Activated CD8-positive, alpha-beta memory T cell treated with anti-CD3 and anti-CD28 coated beads, Interleukin-2, amount 50 U/mL, for 1 hour (primary cell): ENCODE measurements around the gene GRID1.
"Not testable (repeated sequence)": the region's sequence is repeated elsewhere in the genome, so short reads cannot be mapped to it uniquely, and the experiment has no call there.

Experiments
- DNase-seq: peaks from one replicate; pipeline ENCODE4 v3.0.0-alpha.2; 2020; ENCODE audit errors: extremely low read depth

Gene GRID1

DNA sequence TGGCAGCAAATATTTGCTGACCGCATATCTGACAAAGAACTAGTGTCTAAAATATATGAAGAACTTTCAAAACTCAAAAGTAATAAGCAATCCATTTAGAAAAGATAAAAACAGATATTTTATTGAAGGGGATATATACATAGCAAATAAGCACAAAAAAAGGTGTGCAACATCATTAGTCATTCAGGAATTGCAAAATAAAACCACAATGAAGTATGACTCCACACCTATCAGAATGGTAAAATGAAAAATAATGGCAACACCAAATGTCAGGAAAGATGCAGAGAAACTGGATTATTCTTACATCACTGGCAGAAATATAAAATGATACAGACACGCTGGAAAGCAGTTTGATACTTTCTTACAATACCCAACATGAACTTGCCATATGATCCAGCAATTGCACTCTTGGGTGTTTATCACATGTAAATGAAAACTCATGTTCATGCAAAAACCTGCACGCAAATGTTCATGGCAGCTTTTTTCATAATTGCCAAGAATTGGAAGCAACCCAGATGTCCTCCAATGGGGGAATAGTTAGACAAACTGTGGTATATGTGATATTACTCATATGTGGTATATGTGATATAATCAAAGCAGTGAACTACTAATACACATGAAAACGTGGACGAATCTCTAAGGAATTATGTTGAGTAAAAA lies 645.5 kb downstream of the GRID1 start:
- no peak for DNase-seq

- DNase-seq, result no peak
Measured at GRCh38 chr10:85719408-85719807, 647.2 kb downstream of the GRID1 start.

DNA sequence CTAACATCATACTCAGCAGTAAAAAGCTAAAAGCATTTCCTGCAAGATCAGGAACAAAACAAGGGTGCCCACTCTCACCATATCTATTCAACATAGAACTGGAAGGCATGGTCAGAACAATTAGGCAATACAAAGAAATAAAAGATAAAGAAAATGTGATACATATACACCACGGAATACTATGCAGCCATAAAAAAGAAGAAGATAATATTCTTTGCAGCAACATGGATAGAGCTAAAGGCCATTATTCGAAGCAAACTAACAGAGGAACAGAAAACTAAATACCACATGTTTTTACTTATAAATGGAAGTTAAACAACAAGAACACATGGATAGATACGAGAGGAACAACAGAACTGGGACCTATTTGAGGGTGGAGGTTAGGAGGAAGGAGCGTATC lies 652.7 kb downstream of the GRID1 start:
- no peak for DNase-seq

- no peak for DNase-seq
Measured at GRCh38 chr10:85702768-85703167, 663.8 kb downstream of the GRID1 start.

DNA sequence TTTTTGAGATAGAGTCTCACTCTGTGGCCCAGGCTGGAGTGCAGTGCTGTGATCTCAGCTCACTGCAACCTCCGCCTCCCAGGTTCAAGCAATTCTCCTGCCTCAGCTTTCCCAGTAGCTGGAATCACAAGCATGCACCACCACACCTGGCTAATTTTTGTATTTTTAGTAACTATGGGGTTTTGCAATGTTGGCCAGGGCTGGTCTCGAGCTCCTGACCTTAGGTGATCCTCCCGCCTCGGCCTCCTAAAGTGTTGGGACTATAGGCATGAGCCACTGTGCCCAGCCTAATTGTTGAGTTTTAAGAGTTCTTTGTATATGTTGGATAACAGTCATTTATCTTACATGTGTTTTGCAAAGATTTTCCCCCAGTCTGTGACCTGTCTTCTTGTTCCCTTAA lies 667.5 kb downstream of the GRID1 start:
- not testable (repeated sequence) for DNase-seq

GRCh38 chr10:85696893-85697292 lies 669.7 kb downstream of the GRID1 start:
- DNase-seq, result no peak

- DNase-seq, result no peak
Measured at GRCh38 chr10:85682621-85683020, 684.0 kb downstream of the GRID1 start.

DNA sequence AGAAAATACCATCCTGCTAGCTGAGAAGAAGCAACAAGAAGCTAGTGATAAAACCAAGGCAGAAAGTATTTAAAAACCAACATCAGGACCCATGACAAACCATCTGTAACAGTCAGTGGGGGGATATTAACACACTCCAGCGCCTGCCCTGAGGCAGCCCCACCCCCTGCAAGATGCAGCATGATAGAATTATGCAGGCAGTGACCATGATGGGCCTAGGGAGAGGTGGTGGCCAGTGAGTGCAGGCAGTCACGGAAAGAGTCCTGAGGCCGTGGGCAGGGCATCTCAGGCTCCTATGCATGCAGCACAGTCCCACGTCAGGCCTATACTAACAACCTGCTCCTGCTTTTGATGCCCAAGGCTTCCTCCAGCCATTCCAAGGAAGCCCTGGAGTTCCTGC lies 686.9 kb downstream of the GRID1 start:
- no peak for DNase-seq

- DNase-seq, result no peak
Measured at GRCh38 chr10:85679061-85679460, 687.5 kb downstream of the GRID1 start.

- DNase-seq, result no peak
Measured at GRCh38 chr10:85674851-85675250, 691.7 kb downstream of the GRID1 start.

GRCh38 chr10:85673270-85673669 lies 693.3 kb downstream of the GRID1 start:
- no peak for DNase-seq

DNA sequence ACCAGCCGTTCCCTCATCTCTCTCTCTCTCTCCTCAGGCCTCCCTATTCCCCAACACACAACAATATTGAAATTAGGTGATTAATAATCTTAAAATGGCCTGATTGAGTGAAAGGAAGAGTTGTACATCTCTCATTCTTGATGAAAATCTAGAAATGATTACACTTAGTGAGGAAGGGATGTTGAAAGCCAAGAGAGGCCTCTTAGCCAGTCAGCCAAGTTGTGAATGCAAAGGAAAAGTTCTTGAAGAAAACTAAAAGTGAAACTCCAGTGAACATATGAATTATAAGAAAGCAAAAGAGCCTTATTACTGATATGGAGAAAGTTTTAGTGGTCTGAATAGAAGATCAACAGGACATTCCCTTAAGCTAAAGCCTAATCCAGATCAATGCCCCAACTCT lies 695.1 kb downstream of the GRID1 start:
- DNase-seq, result no peak

GRCh38 chr10:85668522-85668921 lies 698.1 kb downstream of the GRID1 start:
- DNase-seq, result no peak

DNA sequence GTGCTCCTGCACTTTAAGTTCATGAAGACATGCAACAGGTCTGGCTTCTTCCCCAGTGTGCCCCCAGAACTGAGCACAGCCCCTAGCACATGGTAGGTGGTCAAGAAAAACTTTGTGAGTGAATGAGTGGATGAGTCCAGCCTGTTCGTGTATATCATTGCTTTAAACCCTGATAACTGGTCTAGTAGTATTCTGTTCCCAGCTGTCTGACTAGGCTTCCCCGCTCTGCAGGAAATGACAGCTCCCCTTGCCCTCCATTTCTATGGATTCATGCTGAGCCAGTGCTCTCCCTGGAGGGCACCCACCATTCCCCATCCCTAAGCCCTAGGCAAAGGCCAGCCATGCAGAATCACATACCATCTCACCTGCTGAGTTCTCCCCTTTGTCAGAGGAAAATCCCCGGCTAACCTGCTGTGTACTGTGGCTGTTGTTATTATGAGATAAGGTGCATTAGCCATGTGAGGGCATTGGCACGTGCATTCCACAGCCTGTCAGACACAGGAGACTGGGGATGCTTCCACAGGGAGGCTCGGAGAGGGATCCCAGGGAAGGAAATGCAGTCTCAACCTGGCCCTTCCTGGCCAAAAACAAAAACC lies 698.9 kb downstream of the GRID1 start:
- DNase-seq, result no peak

- DNase-seq, result no peak
Measured at GRCh38 chr10:85666987-85667386, 699.6 kb downstream of the GRID1 start.

GRCh38 chr10:85666102-85666501 lies 700.5 kb downstream of the GRID1 start:
- no peak for DNase-seq

GRCh38 chr10:85665681-85666080 lies 700.9 kb downstream of the GRID1 start:
- no peak for DNase-seq

DNA sequence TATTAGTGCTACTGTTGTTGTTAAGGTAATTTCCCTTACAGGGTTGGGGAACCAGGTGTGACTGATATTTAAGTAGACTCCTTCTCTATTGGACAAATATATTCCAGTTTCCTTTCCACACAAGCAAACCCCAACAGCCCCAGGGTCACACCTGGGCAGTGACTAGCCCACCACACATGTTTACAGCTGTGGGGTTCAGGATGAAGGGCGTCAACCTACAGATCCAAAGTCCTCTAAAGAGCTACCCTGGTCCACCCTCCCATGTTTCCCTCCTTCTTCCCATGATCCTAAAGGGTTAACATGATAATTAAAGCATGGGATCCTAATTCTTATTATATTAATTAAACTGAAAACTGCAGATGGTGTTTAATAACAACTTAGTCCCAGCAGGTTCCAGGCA lies 701.5 kb downstream of the GRID1 start:
- DNase-seq, result no peak

- no peak for DNase-seq
Measured at GRCh38 chr10:85661123-85661522, 705.5 kb downstream of the GRID1 start.

- no peak for DNase-seq
Measured at GRCh38 chr10:85659331-85659730, 707.3 kb downstream of the GRID1 start.

DNA sequence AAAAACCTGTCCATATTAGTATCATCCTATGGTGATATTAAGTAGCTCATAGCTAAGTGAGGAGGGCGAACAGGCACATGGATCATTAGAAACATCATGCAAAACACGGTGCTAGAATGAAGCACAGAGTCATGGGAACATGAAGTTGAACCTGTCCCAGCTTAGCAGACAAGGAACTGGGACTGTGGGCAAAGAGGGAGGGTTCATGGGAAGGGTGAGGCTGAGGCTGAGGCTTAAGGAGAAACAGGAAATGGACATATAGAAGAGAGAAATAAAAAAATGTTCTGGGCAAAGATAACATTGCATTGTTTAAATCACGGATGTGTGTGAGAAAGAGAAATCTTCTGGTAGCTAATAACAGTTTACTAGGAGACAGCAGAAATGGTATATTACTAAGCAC lies 708.1 kb downstream of the GRID1 start:
- DNase-seq, result no peak

- no peak for DNase-seq
Measured at GRCh38 chr10:85657476-85658113, 709.0 kb downstream of the GRID1 start.

DNA sequence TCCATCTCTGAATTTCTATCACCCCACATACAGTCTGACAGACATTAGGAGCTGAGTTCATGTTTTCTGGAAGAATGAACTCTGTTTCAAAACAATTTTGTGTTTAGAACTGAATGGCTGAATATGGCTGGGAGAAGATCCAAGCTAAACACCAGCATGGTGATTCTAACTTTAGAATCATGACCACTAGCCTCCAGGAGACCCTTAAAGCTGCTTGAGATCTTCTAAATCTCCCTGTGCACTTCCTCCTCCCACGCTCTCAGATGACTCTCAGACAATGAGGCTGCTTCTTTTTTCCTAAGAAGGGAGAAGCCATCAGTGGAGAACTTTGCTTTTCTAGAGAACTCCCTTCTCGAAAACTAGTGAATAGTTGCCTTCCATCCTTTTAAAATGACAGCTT lies 711.2 kb downstream of the GRID1 start:
- DNase-seq, result no peak

DNA sequence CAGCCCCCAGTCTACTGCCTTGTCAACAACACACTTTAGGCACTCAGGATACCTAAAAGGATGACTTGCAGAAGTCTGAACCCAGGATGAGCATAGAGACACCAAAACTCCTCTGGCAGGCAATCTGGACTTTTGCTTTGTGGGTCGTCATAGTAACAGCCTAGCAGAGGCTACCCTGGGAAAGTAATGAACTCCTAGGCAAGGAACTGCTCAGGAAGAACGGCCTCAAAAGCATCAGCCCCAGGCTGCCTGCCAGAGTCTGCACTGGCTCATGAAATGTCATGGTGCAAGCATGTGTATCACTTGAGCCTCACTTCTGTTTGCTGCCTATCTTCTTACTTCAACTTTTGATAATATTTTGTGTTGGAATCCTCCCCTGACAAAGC lies 715.1 kb downstream of the GRID1 start:
- no peak for DNase-seq
